CD4-positive, alpha-beta T cell treated with Interleukin-17A for 4 hours (primary cell): ENCODE results near the gene COQ8B.
"Not testable (repeated sequence)": the region's sequence is repeated elsewhere in the genome, so short reads cannot be mapped to it uniquely, and the experiment has no call there.

Experiments
- DNase-seq: peaks from one replicate; pipeline ENCODE4 v3.0.0-alpha.2; 2020; ENCODE audit warnings: mixed read lengths

COQ8B gene

GRCh38 chr19:40741527-40742390 is 25.1 kb upstream of the COQ8B start:
- DNase-seq = no peak

DNA sequence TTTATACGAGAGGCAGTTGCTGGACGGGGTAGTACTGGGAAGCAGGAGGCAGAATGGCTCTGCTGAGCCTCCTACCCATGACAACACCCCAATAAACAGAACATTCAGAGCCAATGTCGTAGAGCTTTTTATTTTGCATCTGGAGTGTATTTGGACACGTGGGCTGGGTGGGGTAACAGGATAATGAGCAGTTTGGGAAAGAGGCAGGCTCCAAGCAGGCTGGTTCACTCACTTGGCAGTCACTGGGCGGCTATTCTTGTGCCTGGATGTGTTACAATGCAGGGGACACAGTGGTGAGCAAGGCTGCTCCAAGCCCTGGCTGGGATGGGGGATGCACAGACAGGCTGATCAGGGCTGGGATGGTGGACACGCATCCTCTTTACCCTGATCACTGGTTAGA is 24.1 kb upstream of the COQ8B start:
- DNase-seq = no peak

GRCh38 chr19:40739871-40740703 is 23.4 kb upstream of the COQ8B start:
- DNase-seq = no peak

- no peak for DNase-seq
Observed at GRCh38 chr19:40739030-40739839, 22.5 kb upstream of the COQ8B start.

DNA sequence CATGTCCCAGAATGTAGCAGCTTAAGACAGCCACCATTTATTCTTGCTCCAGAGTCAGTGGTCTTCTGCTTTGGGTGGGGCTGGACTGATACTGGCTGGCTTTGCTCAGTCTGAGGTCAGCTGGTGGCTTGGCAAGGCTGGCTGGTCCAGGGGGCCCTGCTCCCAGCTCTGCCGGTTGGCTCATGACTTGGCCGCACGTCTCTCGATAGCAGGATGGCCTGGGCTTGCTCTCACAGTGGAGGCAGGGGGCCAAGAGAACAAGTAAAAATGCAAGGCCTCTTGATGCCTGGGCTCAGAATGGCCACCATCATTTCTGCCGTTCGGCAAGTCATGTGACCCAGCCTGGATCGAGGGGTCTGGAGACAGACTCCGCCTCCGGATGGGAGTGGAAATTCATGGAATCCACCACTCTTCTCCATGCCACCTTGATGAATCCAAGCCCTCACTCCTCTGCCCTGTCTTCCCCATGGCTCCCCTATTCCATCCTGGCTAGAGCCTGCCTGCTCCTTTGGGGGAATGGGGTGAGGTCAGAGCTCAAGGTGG is 20.5 kb upstream of the COQ8B start:
- DNase-seq = no peak

DNA sequence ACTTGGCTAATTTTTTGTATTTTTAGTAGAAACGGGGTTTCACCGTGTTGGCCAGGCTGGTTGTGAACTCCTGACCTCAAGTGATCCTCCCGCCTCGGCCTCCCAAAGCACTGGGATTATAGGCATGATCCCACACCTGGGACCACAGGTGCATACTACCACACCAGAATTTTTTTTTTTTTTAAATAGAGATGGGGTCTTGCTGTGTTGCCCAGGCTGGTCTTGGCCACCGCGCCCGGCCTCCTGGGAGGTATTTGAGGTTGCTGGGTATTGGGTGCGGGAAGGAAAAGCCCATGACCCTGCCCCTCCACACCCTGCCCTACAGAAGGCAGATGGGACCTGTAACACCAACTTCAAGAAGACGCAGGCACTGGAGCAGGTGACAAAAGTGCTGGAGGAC is 20.0 kb upstream of the COQ8B start:
- no peak for DNase-seq

DNA sequence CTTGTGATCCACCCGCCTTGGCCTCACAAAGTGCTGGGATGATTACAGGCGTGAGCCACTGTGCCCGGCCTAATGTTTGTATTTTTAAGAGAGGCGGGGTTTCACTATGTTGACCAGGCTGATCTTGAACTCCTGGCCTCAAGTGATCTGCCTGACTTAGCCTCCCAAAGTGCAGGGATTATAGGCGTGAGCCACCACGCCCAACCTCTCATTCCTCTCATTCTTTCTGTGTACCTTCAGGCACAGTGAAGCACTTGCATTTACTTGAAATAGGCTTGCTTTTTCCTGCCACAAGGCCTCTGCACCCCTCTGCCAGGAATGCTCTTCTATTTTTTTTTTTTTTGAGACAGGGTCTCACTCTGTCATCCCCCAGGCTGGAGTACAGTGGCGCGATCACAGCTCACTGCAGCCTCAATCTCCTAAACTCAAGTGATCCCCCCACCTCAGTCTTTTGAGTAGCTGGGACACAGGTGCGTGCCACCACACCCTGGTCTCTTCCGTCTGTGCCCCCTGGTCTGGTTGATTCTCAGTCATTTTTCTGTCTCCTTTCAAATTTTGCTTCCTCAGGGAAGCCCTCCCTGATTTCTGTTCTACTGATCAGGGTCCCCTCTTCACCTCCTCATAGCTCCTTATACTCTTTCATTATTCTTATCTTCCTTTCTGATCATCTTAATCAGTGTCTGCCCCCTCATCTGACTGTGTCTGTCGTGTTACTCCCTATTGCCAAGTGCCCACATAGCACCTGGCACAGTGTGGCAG is 18.5 kb upstream of the COQ8B start:
- no peak for DNase-seq

DNA sequence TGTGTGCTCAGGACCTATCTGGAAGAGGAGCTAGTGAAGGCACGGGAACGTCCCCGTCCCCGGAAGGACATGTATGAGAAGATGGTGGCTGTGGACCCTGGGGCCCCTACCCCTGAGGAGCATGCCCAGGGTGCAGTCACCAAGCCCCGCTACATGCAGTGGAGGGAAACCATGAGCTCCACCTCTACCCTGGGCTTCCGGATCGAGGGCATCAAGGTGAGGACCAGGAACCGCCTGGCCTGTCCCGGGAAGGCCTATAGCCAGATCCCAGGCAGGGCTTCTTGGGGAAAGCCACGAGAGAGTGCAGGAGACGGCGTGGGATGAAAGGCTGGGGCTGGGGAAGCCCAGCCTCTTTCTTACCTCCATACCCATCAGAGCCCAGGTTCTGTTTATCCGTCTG is 16.5 kb upstream of the COQ8B start:
- no peak for DNase-seq

DNA sequence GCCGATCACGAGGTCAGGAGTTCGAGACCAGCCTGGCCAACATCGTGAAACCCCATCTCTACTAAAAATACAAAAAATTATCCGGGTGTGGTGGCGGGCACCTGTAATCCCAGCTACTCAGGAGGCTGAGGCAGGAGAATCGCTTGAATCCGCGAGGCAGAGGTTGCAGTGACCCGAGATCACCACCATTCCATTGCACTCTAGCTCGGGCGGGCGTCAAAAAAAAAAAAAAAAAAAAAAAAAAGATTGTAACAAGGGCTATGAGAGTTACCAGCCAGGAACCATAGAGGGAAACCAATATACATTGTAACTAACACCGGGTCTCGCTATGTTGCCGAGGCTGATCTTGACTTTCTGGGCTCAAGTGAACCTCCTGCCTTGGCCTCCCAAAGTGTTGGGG is 15.6 kb upstream of the COQ8B start:
- DNase-seq = not testable (repeated sequence)

- DNase-seq = not testable (repeated sequence)
Observed at GRCh38 chr19:40730065-40730464, 13.4 kb upstream of the COQ8B start.

DNA sequence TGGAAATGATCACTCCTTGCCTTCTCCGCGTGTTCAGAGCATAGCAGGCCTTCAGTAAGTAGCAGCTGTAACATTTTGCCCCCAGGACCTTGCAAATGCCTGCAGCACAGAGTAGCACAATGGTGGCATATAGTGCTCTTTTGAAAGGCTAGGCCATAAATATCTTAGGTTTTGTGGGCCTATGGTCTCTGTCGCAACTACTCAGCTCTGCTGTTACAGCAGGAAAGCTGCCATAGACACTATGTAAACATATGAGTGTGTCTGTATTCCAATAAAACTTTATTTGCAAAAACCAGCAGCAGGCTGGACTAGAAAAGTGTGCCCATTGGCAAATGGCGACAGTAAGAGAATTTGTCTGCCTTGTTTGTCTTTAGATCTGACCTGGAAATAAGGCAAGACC is 9.6 kb upstream of the COQ8B start:
- DNase-seq = no peak

- DNase-seq = no peak
Observed at GRCh38 chr19:40724855-40725254, 8.2 kb upstream of the COQ8B start.

- DNase-seq = no peak
Observed at GRCh38 chr19:40724315-40724714, 7.6 kb upstream of the COQ8B start.

- DNase-seq = no peak
Observed at GRCh38 chr19:40723661-40724254, 7.1 kb upstream of the COQ8B start.

DNA sequence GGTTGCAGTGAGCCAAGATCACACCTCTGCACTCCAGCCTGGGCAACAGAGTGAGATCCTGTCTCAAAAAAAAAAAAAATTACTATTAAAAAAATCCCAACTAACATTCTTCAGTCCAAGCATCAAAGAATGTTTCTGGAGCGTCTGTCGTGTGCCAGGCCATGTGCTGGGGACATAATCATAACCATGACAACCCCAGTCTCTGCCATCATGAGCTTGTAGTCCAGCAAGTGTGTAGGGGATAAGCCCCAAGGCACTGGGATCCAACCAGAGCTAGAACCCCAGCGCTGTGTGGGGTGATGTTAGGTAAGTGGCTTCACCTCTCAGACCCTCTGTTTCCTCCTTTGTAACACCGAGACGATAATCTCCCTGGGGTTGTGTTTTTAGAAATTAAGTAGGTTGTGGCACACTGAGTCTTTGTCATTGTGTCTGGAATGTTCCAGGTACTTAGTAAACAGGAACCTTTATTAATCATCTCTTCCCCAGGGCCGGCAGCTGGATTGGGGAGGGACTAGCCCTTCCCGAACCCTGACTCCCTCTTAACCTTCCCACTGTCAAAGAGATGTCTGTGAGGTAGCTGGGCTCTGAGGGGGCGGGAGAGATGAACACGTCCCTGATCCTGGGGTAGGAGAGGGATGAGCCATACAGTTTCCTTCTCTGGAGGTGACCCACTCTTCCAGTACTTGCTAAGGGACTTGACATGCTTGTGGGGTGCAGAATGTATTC is 5.4 kb upstream of the COQ8B start:
- no peak for DNase-seq

DNA sequence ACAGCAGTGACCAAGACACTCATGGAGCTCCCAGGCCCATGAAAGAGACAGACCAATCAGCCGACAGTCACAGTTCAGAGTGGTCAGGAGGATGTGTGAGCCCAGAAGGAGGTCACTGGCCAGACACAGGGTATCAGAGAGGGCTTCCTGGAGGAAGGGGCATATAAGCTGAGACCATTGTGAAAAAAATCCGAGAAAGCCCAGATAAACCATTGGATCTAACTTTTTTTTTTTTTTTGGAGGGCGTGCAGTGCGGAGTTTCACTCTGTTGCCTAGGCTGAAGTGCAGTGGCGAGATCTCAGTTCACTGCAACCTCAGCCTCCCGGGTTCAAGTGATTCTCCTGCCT is 4.4 kb upstream of the COQ8B start:
- no peak for DNase-seq

GRCh38 chr19:40719414-40719894 is 2.8 kb upstream of the COQ8B start:
- no peak for DNase-seq

GRCh38 chr19:40718774-40719391 is 2.2 kb upstream of the COQ8B start:
- DNase-seq = no peak

DNA sequence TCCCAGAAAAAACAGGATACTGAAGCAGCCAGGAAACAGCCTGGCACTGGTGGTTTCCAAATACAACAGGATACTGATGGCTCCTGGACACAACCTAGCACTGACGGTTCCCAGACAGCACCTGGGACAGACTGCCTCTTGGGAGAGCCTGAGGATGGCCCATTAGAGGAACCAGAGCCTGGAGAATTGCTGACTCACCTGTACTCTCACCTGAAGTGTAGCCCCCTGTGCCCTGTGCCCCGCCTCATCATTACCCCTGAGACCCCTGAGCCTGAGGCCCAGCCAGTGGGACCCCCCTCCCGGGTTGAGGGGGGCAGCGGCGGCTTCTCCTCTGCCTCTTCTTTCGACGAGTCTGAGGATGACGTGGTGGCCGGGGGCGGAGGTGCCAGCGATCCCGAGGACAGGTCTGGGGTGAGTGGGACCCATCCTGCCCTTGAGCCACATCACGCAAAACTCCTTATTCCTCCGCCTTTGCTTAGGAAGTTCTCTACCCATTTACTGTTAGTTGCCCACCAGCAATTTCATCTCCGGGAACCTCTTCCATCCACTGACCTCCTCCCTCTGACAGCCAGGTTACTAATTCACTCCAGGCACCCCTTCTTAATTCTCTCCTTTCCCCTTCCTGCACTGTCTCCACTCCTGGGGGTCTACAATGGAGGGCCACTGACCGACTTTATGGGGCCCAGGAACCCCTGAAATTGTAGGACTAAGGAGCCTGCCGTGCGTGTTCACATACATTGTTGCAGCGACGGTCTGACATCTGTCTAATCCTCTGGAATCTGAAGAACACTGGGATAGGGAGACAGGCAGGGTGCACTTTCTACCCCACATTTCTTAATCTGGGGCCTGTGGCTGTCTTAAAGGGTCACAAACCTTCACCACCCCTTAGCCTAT is 1.4 kb upstream of the COQ8B start:
- no peak for DNase-seq
